OCI-LY3 (cell line): ENCODE results near the gene GSG1L.

Experiments used
- H2AFZ ChIP-seq: fragments of 200-600, 300-600 bp; shearing (Covaris generic); 2 replicates; pipeline ENCODE4 v1.6.0; 2014; ENCODE audit warnings: antibody characterized with exemption, low read depth, low read length
- H3K27ac ChIP-seq: fragments of 200-600, 300-600 bp; sonication (generic); 2 replicates; pipeline ENCODE4 v1.5.1; 2014; ENCODE audit warnings: mild to moderate bottlenecking, low read length, moderate library complexity, mixed read lengths
- H3K27me3 ChIP-seq: fragments of 200-600, 300-600 bp; sonication (generic); 2 replicates; pipeline ENCODE4 v1.6.1; 2014; ENCODE audit warnings: low read depth, low read length, mixed read lengths
- H3K36me3 ChIP-seq: fragments of 200-600, 300-600 bp; sonication (generic); replicated peaks from 2 replicates; pipeline ENCODE3; 2014; ENCODE audit warnings: low read depth, low read length, mixed read lengths
- H3K4me1 ChIP-seq: fragments of 300-600, 200-600 bp; sonication (generic); 2 replicates; pipeline ENCODE4 v1.6.1; 2014; ENCODE audit warnings: low read length, mixed read lengths
- H3K4me2 ChIP-seq: fragments of 200-600, 300-600 bp; sonication (generic); 2 replicates; pipeline ENCODE4 v1.6.1; 2014; ENCODE audit warnings: low read length, mixed read lengths
- H3K4me3 ChIP-seq: fragments of 300-600, 200-600 bp; sonication (generic); 2 replicates; pipeline ENCODE4 v1.5.1; 2014; ENCODE audit warnings: antibody characterized with exemption, mild to moderate bottlenecking, low read length, moderate library complexity
- H3K79me2 ChIP-seq: fragments of 300-600, 200-600 bp; shearing (Covaris generic); 2 replicates; pipeline ENCODE4 v1.6.1; 2014; ENCODE audit warnings: mild to moderate bottlenecking, low read length, mixed read lengths
- H3K9ac ChIP-seq: fragments of 300-600, 200-600 bp; shearing (Covaris generic); 2 replicates; pipeline ENCODE4 v1.6.0; 2014; ENCODE audit warnings: mild to moderate bottlenecking, low read length, moderate library complexity
- H3K9me3 ChIP-seq: fragments of 200-600, 300-600 bp; shearing (Covaris generic); 2 replicates; pipeline ENCODE4 v1.6.1; 2014; ENCODE audit warnings: low read length, mixed read lengths; ENCODE audit not compliant: insufficient read depth
- H4K20me1 ChIP-seq: fragments of 200-600, 300-600 bp; sonication (generic); 2 replicates; pipeline ENCODE4 v1.6.1; 2016; ENCODE audit warnings: low read length, mixed read lengths; ENCODE audit not compliant: insufficient read depth
- CTCF ChIP-seq: fragments of 200-600, 300-600 bp; sonication (generic); IDR thresholded peaks from 2 replicates; pipeline ENCODE4 v1.5.1; 2014; ENCODE audit warnings: antibody characterized with exemption, low read length, low read depth
- EZH2phosphoT487 ChIP-seq: fragments of 200-600 bp; shearing (Covaris generic); IDR thresholded peaks from 2 replicates; pipeline ENCODE4 v1.6.1; 2018; ENCODE audit warnings: antibody characterized with exemption, mixed run types, low read depth

GSG1L gene

GRCh38 chr16:27903046-27903655 lies 160.4 kb downstream of the GSG1L start:
- TF ChIP-seq CTCF (no peak), EZH2phosphoT487 (no peak)

GRCh38 chr16:27902551-27902950 lies 161.0 kb downstream of the GSG1L start:
- Histone ChIP-seq H3K36me3 (no peaks in the 10 kb centered on the region), H3K27me3 (peaks cover 11% of the 10 kb centered on the region), H3K9me3 (no peaks in the 10 kb centered on the region), H3K4me3 (no peak overlapping the region), H3K9ac (no peak overlapping the region), H3K4me1 (no peaks in the 10 kb centered on the region), H4K20me1 (no peaks in the 10 kb centered on the region), H3K79me2 (no peaks in the 10 kb centered on the region), H3K4me2 (no peak overlapping the region), H2AFZ (no peak overlapping the region), H3K27ac (no peak overlapping the region)
- TF ChIP-seq CTCF (no peak), EZH2phosphoT487 (no peak)

More at GRCh38 chr16:27903046-27903655, 160.4 kb downstream of the GSG1L start:
- Histone ChIP-seq H3K79me2 (no peaks in the 10 kb centered on the region), H3K9ac (no peak overlapping the region), H3K4me3 (no peak overlapping the region), H3K36me3 (no peaks in the 10 kb centered on the region), H2AFZ (no peak overlapping the region), H3K4me2 (no peak overlapping the region), H3K9me3 (no peaks in the 10 kb centered on the region), H3K27me3 (peaks cover 11% of the 10 kb centered on the region), H3K4me1 (no peaks in the 10 kb centered on the region), H4K20me1 (no peaks in the 10 kb centered on the region), H3K27ac (no peak overlapping the region)

- TF ChIP-seq CTCF = no peak
- TF ChIP-seq EZH2phosphoT487 = no peak
- no peaks in the 10 kb centered on the region for H4K20me1 ChIP-seq
- no peak overlapping the region for H3K4me2 ChIP-seq
- no peak overlapping the region for H2AFZ ChIP-seq
- no peaks in the 10 kb centered on the region for H3K36me3 ChIP-seq
- H3K4me3 ChIP-seq = no peak overlapping the region
- no peaks in the 10 kb centered on the region for H3K79me2 ChIP-seq
- no peak overlapping the region for H3K27ac ChIP-seq
- no peak overlapping the region for H3K9ac ChIP-seq
- H3K27me3 ChIP-seq = peaks cover 11% of the 10 kb centered on the region
- no peaks in the 10 kb centered on the region for H3K9me3 ChIP-seq
- no peaks in the 10 kb centered on the region for H3K4me1 ChIP-seq
These were observed 161.6 kb downstream of the GSG1L start for GRCh38 chr16:27901956-27902355.

DNA sequence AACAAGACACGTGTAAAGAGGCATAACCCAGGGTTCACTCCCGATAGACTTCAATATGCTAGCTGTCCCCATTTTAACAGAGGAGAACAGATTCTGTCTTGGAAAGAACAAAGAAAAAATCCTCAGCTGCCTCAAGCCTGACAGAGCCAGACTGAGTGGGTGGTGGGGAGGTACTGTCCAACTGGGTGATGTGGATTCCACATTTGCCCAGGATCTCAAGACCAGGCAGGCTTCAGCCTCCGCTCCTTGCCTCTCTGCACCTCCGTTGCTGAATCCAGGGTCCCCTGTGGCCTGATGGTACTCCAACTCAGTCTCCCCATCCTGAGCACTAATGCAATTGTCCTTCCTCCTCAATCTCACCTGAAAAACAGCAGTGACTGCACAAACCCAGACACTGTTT lies 163.8 kb downstream of the GSG1L start:
- H3K9me3 ChIP-seq = no peaks in the 10 kb centered on the region
- H3K9ac ChIP-seq = no peak overlapping the region
- no peak overlapping the region for H3K4me2 ChIP-seq
- H3K27me3 ChIP-seq = peaks cover 11% of the 10 kb centered on the region
- H3K36me3 ChIP-seq = no peaks in the 10 kb centered on the region
- no peaks in the 10 kb centered on the region for H4K20me1 ChIP-seq
- no peak overlapping the region for H3K4me3 ChIP-seq
- no peaks in the 10 kb centered on the region for H3K79me2 ChIP-seq
- TF ChIP-seq CTCF (no peak), EZH2phosphoT487 (no peak)
- H3K27ac ChIP-seq = no peak overlapping the region
- no peak overlapping the region for H2AFZ ChIP-seq
- H3K4me1 ChIP-seq = no peaks in the 10 kb centered on the region
